ENCODE data around the gene INO80D.
"Not testable (repeated sequence)": the region's sequence is repeated elsewhere in the genome, so short reads cannot be mapped to it uniquely, and the experiment has no call there.

The INO80D gene

GRCh38 chr2:206001912-206002311 is 84.1 kb downstream of the INO80D start:
- H3K27ac ChIP-seq (ENCODE audit: low read depth, low read length), result no peak overlapping the region
- no peaks in the 10 kb centered on the region for H3K27me3 ChIP-seq (ENCODE audit: insufficient read depth, low read length)
- H3K79me2 ChIP-seq (ENCODE audit: control insufficient read depth, insufficient read depth, low read length, unreplicated experiment), result no peaks in the 10 kb centered on the region
- no peak overlapping the region for H2AFZ ChIP-seq (ENCODE audit: low read length, unreplicated experiment)
- H3K4me3 ChIP-seq (ENCODE audit: low read depth, low read length), result no peak overlapping the region
- H3K36me3 ChIP-seq (ENCODE audit: insufficient read depth, low read length), result peaks cover 6% of the 10 kb centered on the region; the same call in 1 of the 2 replicates
- H3K4me1 ChIP-seq (ENCODE audit: control insufficient read depth, insufficient read depth, low read length, unreplicated experiment), result no peaks in the 10 kb centered on the region

DNA sequence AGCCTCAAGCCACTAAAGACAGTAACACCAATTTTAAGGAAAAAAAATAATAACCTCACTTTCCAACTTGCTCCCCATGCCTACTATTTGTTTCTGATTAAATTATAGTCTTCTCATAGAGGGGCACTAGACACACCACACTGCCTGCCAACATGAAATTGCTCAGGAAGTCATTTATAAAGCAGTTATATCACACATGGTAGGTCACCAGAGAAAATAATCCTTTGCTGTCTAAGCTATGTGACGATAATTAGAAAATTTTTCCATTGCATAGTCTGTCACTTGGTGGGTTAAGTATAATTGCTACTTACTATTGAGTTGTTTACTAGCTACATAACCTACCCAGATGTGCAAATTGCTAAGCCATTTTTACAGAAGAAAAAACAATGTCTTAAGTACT is 85.2 kb downstream of the INO80D start:
- Histone ChIP-seq H3K4me1 (ENCODE audit: control insufficient read depth, insufficient read depth, low read length, unreplicated experiment) (no peaks in the 10 kb centered on the region), H3K36me3 (ENCODE audit: insufficient read depth, low read length) (0 out of 2 replicates have a peak, but pooled peaks cover 5% of the 10 kb centered on the region), H3K4me3 (ENCODE audit: low read depth, low read length) (no peak overlapping the region), H2AFZ (ENCODE audit: low read length, unreplicated experiment) (no peak overlapping the region), H3K27ac (ENCODE audit: low read depth, low read length) (no peak overlapping the region), H3K79me2 (ENCODE audit: control insufficient read depth, insufficient read depth, low read length, unreplicated experiment) (no peaks in the 10 kb centered on the region), H3K27me3 (ENCODE audit: insufficient read depth, low read length) (no peaks in the 10 kb centered on the region)

DNA sequence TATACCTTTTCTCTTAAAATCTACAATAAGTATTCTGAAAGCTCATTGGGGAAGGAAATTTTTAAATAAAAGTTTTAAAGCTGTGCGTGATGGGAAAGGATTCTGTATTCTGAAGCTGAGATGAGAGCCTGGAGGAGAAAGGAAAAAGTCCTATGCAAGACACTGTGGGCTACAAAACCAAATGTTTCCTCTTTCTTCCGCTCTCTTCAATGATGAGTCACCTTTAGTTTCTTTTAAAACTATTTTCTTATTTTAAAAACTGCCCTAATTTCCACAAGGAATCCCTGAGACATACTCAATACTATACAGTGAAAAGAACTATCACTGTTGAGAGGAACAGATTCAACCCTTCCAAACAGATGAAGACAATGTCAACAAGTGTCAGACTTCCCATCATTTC is 87.4 kb downstream of the INO80D start:
- no peak overlapping the region for H2AFZ ChIP-seq (ENCODE audit: low read length, unreplicated experiment)
- no peak overlapping the region for H3K27ac ChIP-seq (ENCODE audit: low read depth, low read length)
- no peaks in the 10 kb centered on the region for H3K27me3 ChIP-seq (ENCODE audit: insufficient read depth, low read length)
- H3K4me3 ChIP-seq (ENCODE audit: low read depth, low read length), result no peak overlapping the region
- no peaks in the 10 kb centered on the region for H3K79me2 ChIP-seq (ENCODE audit: control insufficient read depth, insufficient read depth, low read length, unreplicated experiment)
- H3K4me1 ChIP-seq (ENCODE audit: control insufficient read depth, insufficient read depth, low read length, unreplicated experiment), result no peaks in the 10 kb centered on the region
- no peaks in the 10 kb centered on the region for H3K36me3 ChIP-seq (ENCODE audit: insufficient read depth, low read length)

DNA sequence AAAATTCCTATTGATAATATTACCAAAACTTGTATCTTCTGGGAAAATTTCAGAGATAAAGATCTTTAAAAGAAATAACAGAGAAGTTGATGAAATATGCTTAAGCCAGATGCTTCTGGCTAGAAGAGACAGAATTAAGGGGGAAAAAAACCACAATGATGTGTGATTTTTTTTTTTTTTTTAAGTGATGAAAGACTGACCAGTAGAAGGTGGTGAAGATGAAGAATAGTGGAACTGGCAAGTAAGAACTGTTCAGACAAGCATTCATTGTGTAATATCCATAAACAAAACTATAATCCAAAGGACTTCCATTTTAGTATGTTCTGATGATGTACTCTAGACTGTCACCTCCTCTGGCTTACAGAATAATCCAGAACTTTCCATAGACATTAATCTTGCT is 89.8 kb downstream of the INO80D start:
- no peaks in the 10 kb centered on the region for H3K27me3 ChIP-seq (ENCODE audit: insufficient read depth, low read length)
- no peak overlapping the region for H3K27ac ChIP-seq (ENCODE audit: low read depth, low read length)
- no peaks in the 10 kb centered on the region for H3K36me3 ChIP-seq (ENCODE audit: insufficient read depth, low read length)
- no peak overlapping the region for H3K4me3 ChIP-seq (ENCODE audit: low read depth, low read length)
- H3K79me2 ChIP-seq (ENCODE audit: control insufficient read depth, insufficient read depth, low read length, unreplicated experiment), result no peaks in the 10 kb centered on the region
- no peaks in the 10 kb centered on the region for H3K4me1 ChIP-seq (ENCODE audit: control insufficient read depth, insufficient read depth, low read length, unreplicated experiment)
- H2AFZ ChIP-seq (ENCODE audit: low read length, unreplicated experiment), result no peak overlapping the region

DNA sequence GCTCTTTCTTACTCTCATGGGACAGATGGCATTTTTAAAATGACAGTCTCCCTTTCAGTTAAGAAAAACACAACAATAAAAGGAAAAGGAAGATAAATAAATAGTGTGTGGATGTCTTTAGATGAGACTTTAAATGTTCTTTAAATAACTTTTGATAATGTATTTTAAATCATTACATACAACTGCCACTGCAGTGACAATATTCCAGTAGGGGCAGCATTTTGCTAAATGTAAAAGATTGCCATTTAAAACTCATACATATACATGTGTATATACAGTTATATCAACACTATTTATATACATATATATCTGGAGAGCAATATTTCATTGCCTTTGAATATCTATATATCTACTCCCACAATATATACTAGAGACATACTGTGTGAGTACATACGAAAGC is 90.7 kb downstream of the INO80D start:
- no peak overlapping the region for H3K27ac ChIP-seq (ENCODE audit: low read depth, low read length)
- no peaks in the 10 kb centered on the region for H3K4me1 ChIP-seq (ENCODE audit: control insufficient read depth, insufficient read depth, low read length, unreplicated experiment)
- no peak overlapping the region for H3K4me3 ChIP-seq (ENCODE audit: low read depth, low read length)
- H3K36me3 ChIP-seq (ENCODE audit: insufficient read depth, low read length), result no peaks in the 10 kb centered on the region
- H3K79me2 ChIP-seq (ENCODE audit: control insufficient read depth, insufficient read depth, low read length, unreplicated experiment), result no peaks in the 10 kb centered on the region
- H3K27me3 ChIP-seq (ENCODE audit: insufficient read depth, low read length), result no peaks in the 10 kb centered on the region
- H2AFZ ChIP-seq (ENCODE audit: low read length, unreplicated experiment), result no peak overlapping the region

- H3K27ac ChIP-seq (ENCODE audit: low read depth, low read length), result no peak overlapping the region
- H3K4me1 ChIP-seq (ENCODE audit: control insufficient read depth, insufficient read depth, low read length, unreplicated experiment), result peaks cover 7% of the 10 kb centered on the region
- H2AFZ ChIP-seq (ENCODE audit: low read length, unreplicated experiment), result no peak overlapping the region
- H3K4me3 ChIP-seq (ENCODE audit: low read depth, low read length), result no peak overlapping the region
- H3K36me3 ChIP-seq (ENCODE audit: insufficient read depth, low read length), result no peaks in the 10 kb centered on the region
- H3K27me3 ChIP-seq (ENCODE audit: insufficient read depth, low read length), result no peaks in the 10 kb centered on the region
- H3K79me2 ChIP-seq (ENCODE audit: control insufficient read depth, insufficient read depth, low read length, unreplicated experiment), result no peaks in the 10 kb centered on the region
Observed at GRCh38 chr2:205994344-205994743, 91.6 kb downstream of the INO80D start.

- Histone ChIP-seq H2AFZ (ENCODE audit: low read length, unreplicated experiment) (no peak overlapping the region), H3K27ac (ENCODE audit: low read depth, low read length) (no peak overlapping the region), H3K79me2 (ENCODE audit: control insufficient read depth, insufficient read depth, low read length, unreplicated experiment) (no peaks in the 10 kb centered on the region), H3K36me3 (ENCODE audit: insufficient read depth, low read length) (no peaks in the 10 kb centered on the region), H3K4me1 (ENCODE audit: control insufficient read depth, insufficient read depth, low read length, unreplicated experiment) (peaks cover 7% of the 10 kb centered on the region), H3K4me3 (ENCODE audit: low read depth, low read length) (no peak overlapping the region), H3K27me3 (ENCODE audit: insufficient read depth, low read length) (no peaks in the 10 kb centered on the region)
Observed at GRCh38 chr2:205990104-205990503, 95.9 kb downstream of the INO80D start.

GRCh38 chr2:205989271-205990071 is 96.5 kb downstream of the INO80D start:
- Histone ChIP-seq H3K79me2 (ENCODE audit: control insufficient read depth, insufficient read depth, low read length, unreplicated experiment) (no peaks in the 10 kb centered on the region), H3K4me3 (ENCODE audit: low read depth, low read length) (no peak overlapping the region), H3K36me3 (ENCODE audit: insufficient read depth, low read length) (no peaks in the 10 kb centered on the region), H3K27ac (ENCODE audit: low read depth, low read length) (no peak overlapping the region), H2AFZ (ENCODE audit: low read length, unreplicated experiment) (no peak overlapping the region), H3K4me1 (ENCODE audit: control insufficient read depth, insufficient read depth, low read length, unreplicated experiment) (peaks cover 7% of the 10 kb centered on the region), H3K27me3 (ENCODE audit: insufficient read depth, low read length) (no peaks in the 10 kb centered on the region)

DNA sequence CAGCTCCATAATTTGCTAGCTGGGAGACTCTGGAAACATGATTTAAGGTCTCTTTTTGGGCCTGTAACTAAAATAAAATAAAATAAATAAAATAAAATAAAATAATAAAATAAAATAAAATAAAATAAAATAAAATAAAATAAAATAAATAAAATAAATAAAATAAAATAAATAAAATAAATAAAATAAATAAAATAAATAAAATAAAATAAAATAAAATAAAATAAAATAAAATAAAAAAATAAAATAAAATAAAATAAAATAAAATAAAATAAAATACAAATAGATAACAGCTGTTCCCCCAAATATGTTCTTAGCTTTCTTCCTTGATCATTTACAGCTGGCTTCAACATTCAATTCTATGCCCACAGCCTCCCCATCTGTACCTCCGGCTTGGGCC is 97.3 kb downstream of the INO80D start:
- not testable (repeated sequence) for H3K36me3 ChIP-seq (ENCODE audit: insufficient read depth, low read length); H3K27me3 ChIP-seq (ENCODE audit: insufficient read depth, low read length); H2AFZ ChIP-seq (ENCODE audit: low read length, unreplicated experiment); H3K79me2 ChIP-seq (ENCODE audit: control insufficient read depth, insufficient read depth, low read length, unreplicated experiment); H3K27ac ChIP-seq (ENCODE audit: low read depth, low read length); H3K4me1 ChIP-seq (ENCODE audit: control insufficient read depth, insufficient read depth, low read length, unreplicated experiment); H3K4me3 ChIP-seq (ENCODE audit: low read depth, low read length)

- H3K79me2 ChIP-seq (ENCODE audit: control insufficient read depth, insufficient read depth, low read length, unreplicated experiment), result no peaks in the 10 kb centered on the region
- H3K4me1 ChIP-seq (ENCODE audit: control insufficient read depth, insufficient read depth, low read length, unreplicated experiment), result peaks cover 7% of the 10 kb centered on the region
- H3K27ac ChIP-seq (ENCODE audit: low read depth, low read length), result no peak overlapping the region
- no peaks in the 10 kb centered on the region for H3K27me3 ChIP-seq (ENCODE audit: insufficient read depth, low read length)
- H2AFZ ChIP-seq (ENCODE audit: low read length, unreplicated experiment), result no peak overlapping the region
- H3K36me3 ChIP-seq (ENCODE audit: insufficient read depth, low read length), result no peaks in the 10 kb centered on the region
- no peak overlapping the region for H3K4me3 ChIP-seq (ENCODE audit: low read depth, low read length)
Observed at GRCh38 chr2:205988274-205988673, 97.7 kb downstream of the INO80D start.

GRCh38 chr2:205986334-205986733 is 99.6 kb downstream of the INO80D start:
- H3K4me3 ChIP-seq (ENCODE audit: low read depth, low read length); H3K4me1 ChIP-seq (ENCODE audit: control insufficient read depth, insufficient read depth, low read length, unreplicated experiment); H2AFZ ChIP-seq (ENCODE audit: low read length, unreplicated experiment); H3K27ac ChIP-seq (ENCODE audit: low read depth, low read length); H3K36me3 ChIP-seq (ENCODE audit: insufficient read depth, low read length); H3K79me2 ChIP-seq (ENCODE audit: control insufficient read depth, insufficient read depth, low read length, unreplicated experiment); H3K27me3 ChIP-seq (ENCODE audit: insufficient read depth, low read length): not testable (repeated sequence)
